GM23338 (cell line): ENCODE data around the gene UNC13C. TPM values are rescaled to one million over a fixed set of nuclear protein-coding genes. Genes with fewer than 3 reads are reported as not detected.

ENCODE experiments used
- ATAC-seq: fragments of 200-7000 bp; cut with Tn5 transposase; 3 replicates; pipeline ENCODE4 v1.9.1; 2020
- DNase-seq: peaks from one replicate; pipeline ENCODE4 v3.0.0-alpha.2; 2015; ENCODE audit warnings: low spot score
- H2AFZ ChIP-seq: fragments of 200-600 bp; sonication (generic); 2 replicates; pipeline ENCODE4 v1.8.0; 2016; ENCODE audit warnings: antibody characterized with exemption, mild to moderate bottlenecking, moderate library complexity
- H3F3A ChIP-seq: fragments of 200-600 bp; sonication (generic); replicated peaks from 2 replicates; pipeline ENCODE4 v1.8.0; 2017; ENCODE audit warnings: antibody characterized with exemption, mixed run types, low read depth
- H3K27ac ChIP-seq: fragments of 200-600 bp; sonication (generic); 2 replicates; pipeline ENCODE4 v1.6.1; 2016; ENCODE audit warnings: low read depth
- H3K27me3 ChIP-seq: fragments of 200-600 bp; sonication (generic); 2 replicates; pipeline ENCODE4 v1.8.0; 2016; ENCODE audit warnings: mild to moderate bottlenecking, mixed run types, moderate library complexity; ENCODE audit not compliant: insufficient read depth
- H3K36me3 ChIP-seq: fragments of 200-600 bp; sonication (generic); 2 replicates; pipeline ENCODE4 v1.8.0; 2016; ENCODE audit warnings: mild to moderate bottlenecking; ENCODE audit not compliant: insufficient read depth
- H3K4me1 ChIP-seq: fragments of 200-600 bp; sonication (generic); 2 replicates; pipeline ENCODE4 v1.8.0; 2016; ENCODE audit warnings: mild to moderate bottlenecking, moderate library complexity; ENCODE audit not compliant: insufficient read depth
- H3K4me2 ChIP-seq: fragments of 200-600 bp; sonication (generic); 2 replicates; pipeline ENCODE4 v1.7.1; 2017; ENCODE audit warnings: mixed run types
- H3K4me3 ChIP-seq: fragments of 200-600 bp; sonication (generic); 2 replicates; pipeline ENCODE4 v1.6.1; 2016; ENCODE audit warnings: mixed run types
- H3K79me2 ChIP-seq: fragments of 200-600 bp; sonication (generic); replicated peaks from 2 replicates; pipeline ENCODE4 v1.8.0; 2017; ENCODE audit warnings: mild to moderate bottlenecking; ENCODE audit not compliant: insufficient read depth
- H3K9me2 ChIP-seq: fragments of 200-600 bp; sonication (generic); 2 replicates; pipeline ENCODE4 v1.8.0; 2017; ENCODE audit not compliant: insufficient read depth
- H4K20me1 ChIP-seq: fragments of 200-600 bp; sonication (generic); replicated peaks from 2 replicates; pipeline ENCODE4 v1.8.0; 2017; ENCODE audit warnings: mild to moderate bottlenecking; ENCODE audit not compliant: insufficient read depth
- H3K27ac Mint-ChIP-seq: 2 replicates; pipeline ENCODE4 v1.8.0; 2020; ENCODE audit warnings: inconsistent platforms, mild to moderate bottlenecking, moderate library complexity, mixed read lengths
- H3K27me3 Mint-ChIP-seq: 3 replicates; pipeline ENCODE4 v1.8.0; 2022; ENCODE audit warnings: low read depth, mild to moderate bottlenecking, moderate library complexity, mixed read lengths, inconsistent platforms; ENCODE audit not compliant: insufficient read depth, poor library complexity
- H3K36me3 Mint-ChIP-seq: 3 replicates; pipeline ENCODE4 v1.8.0; 2021; ENCODE audit warnings: low read depth, mild to moderate bottlenecking, inconsistent platforms, moderate library complexity, mixed read lengths
- H3K4me1 Mint-ChIP-seq: 3 replicates; pipeline ENCODE4 v1.8.0; 2020; ENCODE audit warnings: mild to moderate bottlenecking, inconsistent platforms, mixed read lengths
- H3K4me3 Mint-ChIP-seq: 3 replicates; pipeline ENCODE4 v1.8.0; 2021; ENCODE audit warnings: moderate library complexity, mild to moderate bottlenecking, inconsistent platforms, mixed read lengths
- H3K9me3 Mint-ChIP-seq: 3 replicates; pipeline ENCODE4 v1.8.0; 2020; ENCODE audit warnings: moderate library complexity, mild to moderate bottlenecking, inconsistent platforms, mixed read lengths
- CREB1 ChIP-seq: fragments of 250-450 bp; sonication (Bioruptor Pico); IDR thresholded peaks from 2 replicates; pipeline ENCODE4 v1.5.0; 2020; ENCODE audit warnings: low read depth, mild to moderate bottlenecking, moderate library complexity
- CTCF ChIP-seq, 2 experiments: fragments of 200-600 bp in 1 of 2; sonication (generic) in 1 of 2; conservative IDR thresholded peaks; 2 replicates each; pipeline versions ENCODE4 v1.5.1 to v1.6.1; 2016 to 2017; ENCODE audit warnings: antibody characterized with exemption in 2 of 2, low read depth in 2 of 2, mild to moderate bottlenecking in 2 of 2, moderate library complexity in 1 of 2
- EZH2 ChIP-seq: fragments of 200-600 bp; sonication (generic); IDR thresholded peaks from one replicate; pipeline ENCODE4 v1.8.0; 2017; ENCODE audit warnings: antibody characterized with exemption, mild to moderate bottlenecking, low read depth; ENCODE audit not compliant: unreplicated experiment
- EZH2phosphoT487 ChIP-seq: fragments of 200-600 bp; sonication (generic); IDR thresholded peaks from one replicate; pipeline ENCODE4 v1.8.1; 2018; ENCODE audit warnings: antibody characterized with exemption; ENCODE audit not compliant: unreplicated experiment
- JUNB ChIP-seq: IDR thresholded peaks from one replicate; pipeline ENCODE4 v1.6.1; 2016; ENCODE audit warnings: antibody characterized with exemption; ENCODE audit not compliant: unreplicated experiment
- NANOG ChIP-seq: IDR thresholded peaks from 2 replicates; pipeline ENCODE4 v1.6.1; 2016; ENCODE audit warnings: antibody characterized with exemption, borderline replicate concordance
- POLR2AphosphoS5 ChIP-seq: IDR thresholded peaks from 2 replicates; pipeline ENCODE4 v1.6.1; 2016; ENCODE audit warnings: antibody characterized with exemption, low read depth
- REST ChIP-seq: IDR thresholded peaks from one replicate; pipeline ENCODE4 v1.6.1; 2018; ENCODE audit warnings: antibody characterized with exemption; ENCODE audit not compliant: unreplicated experiment
- STAT1 ChIP-seq: IDR thresholded peaks from one replicate; pipeline ENCODE4 v1.6.1; 2016; ENCODE audit warnings: antibody characterized with exemption; ENCODE audit not compliant: unreplicated experiment
- ZNF114 ChIP-seq: fragments of 250-450 bp; sonication (Bioruptor Pico); IDR thresholded peaks from 2 replicates; pipeline ENCODE4 v1.5.0; 2020; ENCODE audit warnings: mild to moderate bottlenecking, moderate library complexity
- ZNF331 ChIP-seq: fragments of 250-450 bp; sonication (Bioruptor Pico); IDR thresholded peaks from 2 replicates; pipeline ENCODE4 v1.5.0; 2020; ENCODE audit warnings: low read depth, mild to moderate bottlenecking, moderate library complexity
- ZNF462 ChIP-seq: fragments of 250-450 bp; sonication (Bioruptor Pico); IDR thresholded peaks from 2 replicates; pipeline ENCODE4 v1.5.0; 2020; ENCODE audit warnings: mild to moderate bottlenecking, moderate library complexity
- polyA plus RNA-seq: library from polyadenylated mRNA; unstranded; fragments of >200 nt; fragmentation: Nextera tagmentation; extraction: Ambion mirVana; gene quantifications from 2 replicates; pipeline ENCODE4 v1.2.1, GENCODE V29; 2016
- total RNA-seq: library from RNA; depleted of rRNA; stranded (reverse); fragments of >200 nt; shearing (Covaris generic); gene quantifications from 2 replicates; pipeline ENCODE4 v1.2.3, GENCODE V29; 2014

Gene UNC13C
- total and polyA plus RNA-seq, 2 experiments from 2014 or later, result 0.03 TPM; not detected in 1

GRCh38 chr15:54150255-54150654 lies 172.0 kb downstream of the UNC13C start (continued):
- TF ChIP-seq CTCF (conservative IDR thresholded peaks at IDR 0.05; ENCODE audit: low read depth in 2 of 2), result no peak

- no peaks in the 10 kb centered on the region for H4K20me1 ChIP-seq
- no peaks in the 10 kb centered on the region for H3K79me2 ChIP-seq
- H3K36me3 ChIP-seq, result peaks cover 5% of the 10 kb centered on the region
- no peaks in the 10 kb centered on the region for H3K36me3 Mint-ChIP-seq
- H3K27me3 ChIP-seq, result no peaks in the 10 kb centered on the region
- H3K4me1 ChIP-seq, result no peaks in the 10 kb centered on the region
- H3K4me3 Mint-ChIP-seq, result no peak overlapping the region
- H3F3A ChIP-seq, result no peaks in the 10 kb centered on the region
- no peak overlapping the region for H2AFZ ChIP-seq
- no peaks in the 10 kb centered on the region for H3K9me2 ChIP-seq
- no peak for ATAC-seq
- no peak overlapping the region for H3K27ac Mint-ChIP-seq
- H3K27me3 Mint-ChIP-seq, result no peaks in the 10 kb centered on the region
- H3K4me2 ChIP-seq, result no peak overlapping the region
- DNase-seq, result no peak
- no peak overlapping the region for H3K4me3 ChIP-seq
- peaks cover 33% of the 10 kb centered on the region for H3K9me3 Mint-ChIP-seq
- H3K27ac ChIP-seq, result no peak overlapping the region
- H3K4me1 Mint-ChIP-seq, result no peaks in the 10 kb centered on the region
- TF ChIP-seq STAT1, result no peak
- no peak for TF ChIP-seq ZNF462
- TF ChIP-seq CREB1 (CRISPR knock-in tag), result no peak
- no peak for TF ChIP-seq REST
- TF ChIP-seq JUNB, result no peak
- TF ChIP-seq NANOG, result no peak
- TF ChIP-seq POLR2AphosphoS5, result no peak
- no peak for TF ChIP-seq CTCF (conservative IDR thresholded peaks at IDR 0.05; ENCODE audit: low read depth in 2 of 2)
- no peak for TF ChIP-seq ZNF114 (CRISPR knock-in tag)
- no peak for TF ChIP-seq ZNF331 (CRISPR knock-in tag)
- TF ChIP-seq EZH2, result no peak
- no peak for TF ChIP-seq EZH2phosphoT487
Measured at GRCh38 chr15:54159012-54159411, 180.8 kb downstream of the UNC13C start.
